OCI-LY3 (cell line): ENCODE measurements around the gene PBX3.

Source experiments
- H2AFZ ChIP-seq: fragments of 200-600, 300-600 bp; shearing (Covaris generic); 2 replicates; pipeline ENCODE4 v1.6.0; 2014; ENCODE audit warnings: antibody characterized with exemption, low read depth, low read length
- H3K27ac ChIP-seq: fragments of 200-600, 300-600 bp; sonication (generic); 2 replicates; pipeline ENCODE4 v1.5.1; 2014; ENCODE audit warnings: mild to moderate bottlenecking, low read length, moderate library complexity, mixed read lengths
- H3K27me3 ChIP-seq: fragments of 200-600, 300-600 bp; sonication (generic); 2 replicates; pipeline ENCODE4 v1.6.1; 2014; ENCODE audit warnings: low read depth, low read length, mixed read lengths
- H3K36me3 ChIP-seq: fragments of 200-600, 300-600 bp; sonication (generic); replicated peaks from 2 replicates; pipeline ENCODE3; 2014; ENCODE audit warnings: low read depth, low read length, mixed read lengths
- H3K4me1 ChIP-seq: fragments of 300-600, 200-600 bp; sonication (generic); 2 replicates; pipeline ENCODE4 v1.6.1; 2014; ENCODE audit warnings: low read length, mixed read lengths
- H3K4me2 ChIP-seq: fragments of 200-600, 300-600 bp; sonication (generic); 2 replicates; pipeline ENCODE4 v1.6.1; 2014; ENCODE audit warnings: low read length, mixed read lengths
- H3K4me3 ChIP-seq: fragments of 300-600, 200-600 bp; sonication (generic); 2 replicates; pipeline ENCODE4 v1.5.1; 2014; ENCODE audit warnings: antibody characterized with exemption, mild to moderate bottlenecking, low read length, moderate library complexity
- H3K79me2 ChIP-seq: fragments of 300-600, 200-600 bp; shearing (Covaris generic); 2 replicates; pipeline ENCODE4 v1.6.1; 2014; ENCODE audit warnings: mild to moderate bottlenecking, low read length, mixed read lengths
- H3K9ac ChIP-seq: fragments of 300-600, 200-600 bp; shearing (Covaris generic); 2 replicates; pipeline ENCODE4 v1.6.0; 2014; ENCODE audit warnings: mild to moderate bottlenecking, low read length, moderate library complexity
- H3K9me3 ChIP-seq: fragments of 200-600, 300-600 bp; shearing (Covaris generic); 2 replicates; pipeline ENCODE4 v1.6.1; 2014; ENCODE audit warnings: low read length, mixed read lengths; ENCODE audit not compliant: insufficient read depth
- H4K20me1 ChIP-seq: fragments of 200-600, 300-600 bp; sonication (generic); 2 replicates; pipeline ENCODE4 v1.6.1; 2016; ENCODE audit warnings: low read length, mixed read lengths; ENCODE audit not compliant: insufficient read depth
- EZH2phosphoT487 ChIP-seq: fragments of 200-600 bp; shearing (Covaris generic); IDR thresholded peaks from 2 replicates; pipeline ENCODE4 v1.6.1; 2018; ENCODE audit warnings: antibody characterized with exemption, mixed run types, low read depth
- TF ChIP-seq, protein P1 (sequence below): fragments of 200-600, 300-600 bp; sonication (generic); IDR thresholded peaks from 2 replicates; pipeline ENCODE4 v1.5.1; 2014; ENCODE audit warnings: antibody characterized with exemption, low read length, low read depth

PBX3 gene

GRCh38 chr9:125908966-125909365 is 161.8 kb downstream of the PBX3 start:
- peaks cover 14% of the 10 kb centered on the region for H3K27me3 ChIP-seq
- H3K36me3 ChIP-seq, result no peaks in the 10 kb centered on the region
- H3K4me3 ChIP-seq, result no peak overlapping the region
- no peak overlapping the region for H3K9ac ChIP-seq
- H2AFZ ChIP-seq, result no peak overlapping the region
- H4K20me1 ChIP-seq, result no peaks in the 10 kb centered on the region
- H3K9me3 ChIP-seq, result no peaks in the 10 kb centered on the region
- H3K27ac ChIP-seq, result no peak overlapping the region
- no peaks in the 10 kb centered on the region for H3K79me2 ChIP-seq
- H3K4me1 ChIP-seq, result peaks cover 4% of the 10 kb centered on the region; the same call in 1 of the 2 replicates
- TF ChIP-seq, protein P1, sequence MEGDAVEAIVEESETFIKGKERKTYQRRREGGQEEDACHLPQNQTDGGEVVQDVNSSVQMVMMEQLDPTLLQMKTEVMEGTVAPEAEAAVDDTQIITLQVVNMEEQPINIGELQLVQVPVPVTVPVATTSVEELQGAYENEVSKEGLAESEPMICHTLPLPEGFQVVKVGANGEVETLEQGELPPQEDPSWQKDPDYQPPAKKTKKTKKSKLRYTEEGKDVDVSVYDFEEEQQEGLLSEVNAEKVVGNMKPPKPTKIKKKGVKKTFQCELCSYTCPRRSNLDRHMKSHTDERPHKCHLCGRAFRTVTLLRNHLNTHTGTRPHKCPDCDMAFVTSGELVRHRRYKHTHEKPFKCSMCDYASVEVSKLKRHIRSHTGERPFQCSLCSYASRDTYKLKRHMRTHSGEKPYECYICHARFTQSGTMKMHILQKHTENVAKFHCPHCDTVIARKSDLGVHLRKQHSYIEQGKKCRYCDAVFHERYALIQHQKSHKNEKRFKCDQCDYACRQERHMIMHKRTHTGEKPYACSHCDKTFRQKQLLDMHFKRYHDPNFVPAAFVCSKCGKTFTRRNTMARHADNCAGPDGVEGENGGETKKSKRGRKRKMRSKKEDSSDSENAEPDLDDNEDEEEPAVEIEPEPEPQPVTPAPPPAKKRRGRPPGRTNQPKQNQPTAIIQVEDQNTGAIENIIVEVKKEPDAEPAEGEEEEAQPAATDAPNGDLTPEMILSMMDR, result no peak
- no peak for TF ChIP-seq EZH2phosphoT487
- H3K4me2 ChIP-seq, result no peak overlapping the region

- H3K9me3 ChIP-seq, result no peaks in the 10 kb centered on the region
- no peak overlapping the region for H3K4me2 ChIP-seq
- H3K4me1 ChIP-seq, result peaks cover 1% of the 10 kb centered on the region; the same call in 1 of the 2 replicates
- no peak overlapping the region for H3K9ac ChIP-seq
- H3K36me3 ChIP-seq, result no peaks in the 10 kb centered on the region
- TF ChIP-seq, protein P1, result no peak
- TF ChIP-seq EZH2phosphoT487, result no peak
- no peaks in the 10 kb centered on the region for H4K20me1 ChIP-seq
- no peaks in the 10 kb centered on the region for H3K79me2 ChIP-seq
- no peak overlapping the region for H3K27ac ChIP-seq
- H3K4me3 ChIP-seq, result no peak overlapping the region
- peaks cover 10% of the 10 kb centered on the region for H3K27me3 ChIP-seq
- H2AFZ ChIP-seq, result no peak overlapping the region
Measured at GRCh38 chr9:125909459-125909858, 162.3 kb downstream of the PBX3 start.

DNA sequence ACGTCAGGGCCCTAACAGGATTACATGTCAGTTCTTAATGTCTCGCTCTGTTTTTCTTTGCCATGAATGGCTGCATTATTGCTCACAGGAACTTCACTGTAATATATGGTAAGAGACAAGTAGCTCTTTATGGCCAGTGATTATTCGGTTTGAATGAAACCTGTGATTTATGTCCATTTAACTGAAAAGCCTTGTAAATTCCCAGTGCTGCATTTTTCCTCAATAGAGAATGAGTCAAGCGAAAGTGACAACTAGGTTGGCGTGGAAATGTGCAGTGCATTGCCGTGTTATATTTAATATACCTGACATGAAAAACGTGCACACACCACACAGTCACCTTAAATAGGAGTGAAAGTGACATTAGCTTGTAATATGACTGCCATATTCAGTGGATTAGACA is 163.1 kb downstream of the PBX3 start:
- Histone ChIP-seq H3K79me2 (no peaks in the 10 kb centered on the region), H3K36me3 (no peaks in the 10 kb centered on the region), H3K4me2 (no peak overlapping the region), H3K9me3 (no peaks in the 10 kb centered on the region), H3K27me3 (0 out of 2 replicates have a peak, but pooled peaks cover 2% of the 10 kb centered on the region), H3K27ac (no peak overlapping the region), H4K20me1 (no peaks in the 10 kb centered on the region), H3K9ac (no peak overlapping the region), H2AFZ (no peak overlapping the region), H3K4me3 (no peak overlapping the region), H3K4me1 (no peaks in the 10 kb centered on the region)
- TF ChIP-seq, protein P1, result no peak
- TF ChIP-seq EZH2phosphoT487, result no peak

DNA sequence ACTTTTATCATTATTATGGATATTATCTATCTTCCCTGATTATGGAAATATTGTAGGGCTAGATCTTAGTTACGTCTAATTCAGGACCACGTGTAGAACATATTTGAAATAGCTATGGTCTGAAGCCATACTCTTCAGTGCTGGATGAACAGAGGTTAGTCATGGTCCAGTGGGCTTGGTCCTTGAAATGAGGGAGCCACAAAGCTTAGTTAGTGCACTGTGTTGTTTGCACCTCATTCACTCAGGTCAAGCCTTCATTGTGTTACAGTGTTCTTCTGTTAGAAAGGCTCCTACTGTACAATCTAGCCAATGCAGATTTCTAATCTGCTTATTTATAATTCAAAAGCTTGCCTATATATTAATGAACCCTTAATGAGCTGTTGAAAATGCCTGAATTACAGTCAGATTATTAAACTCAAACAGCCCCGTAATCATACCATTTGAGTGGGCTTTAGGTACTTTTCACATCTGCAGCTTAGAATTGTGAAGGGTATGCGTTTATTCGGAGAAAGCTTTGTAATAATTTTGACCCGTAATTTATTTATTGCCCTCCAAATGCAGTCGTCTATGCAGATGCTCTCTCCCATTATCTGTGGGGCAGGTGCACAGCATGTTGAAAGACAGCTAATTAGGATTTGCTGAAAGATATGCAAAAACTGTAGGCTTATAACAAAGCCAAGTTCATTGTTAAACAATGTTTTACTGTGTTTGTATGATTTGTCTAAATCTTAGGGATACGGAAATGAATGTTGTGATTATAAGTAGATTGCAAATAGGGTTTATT is 164.9 kb downstream of the PBX3 start:
- H3K27ac ChIP-seq, result no peak overlapping the region
- no peaks in the 10 kb centered on the region for H3K79me2 ChIP-seq
- H3K36me3 ChIP-seq, result no peaks in the 10 kb centered on the region
- H3K4me2 ChIP-seq, result no peak overlapping the region
- no peak overlapping the region for H3K4me3 ChIP-seq
- H3K9me3 ChIP-seq, result no peaks in the 10 kb centered on the region
- no peaks in the 10 kb centered on the region for H3K27me3 ChIP-seq
- H4K20me1 ChIP-seq, result no peaks in the 10 kb centered on the region
- no peak overlapping the region for H2AFZ ChIP-seq
- TF ChIP-seq, protein P1, result no peak
- TF ChIP-seq EZH2phosphoT487, result no peak
- no peak overlapping the region for H3K9ac ChIP-seq
- no peaks in the 10 kb centered on the region for H3K4me1 ChIP-seq
